IPS-NIHi11 (cell line): Measurements from ENCODE around the gene COL4A3.
"Not testable (repeated sequence)": the region's sequence is repeated elsewhere in the genome, so short reads cannot be mapped to it uniquely, and the experiment has no call there.

ENCODE experiments used
- DNase-seq: peaks from one replicate; pipeline ENCODE4 v3.0.0; 2012; ENCODE audit warnings: mixed read lengths, low spot score

COL4A3 gene

DNA sequence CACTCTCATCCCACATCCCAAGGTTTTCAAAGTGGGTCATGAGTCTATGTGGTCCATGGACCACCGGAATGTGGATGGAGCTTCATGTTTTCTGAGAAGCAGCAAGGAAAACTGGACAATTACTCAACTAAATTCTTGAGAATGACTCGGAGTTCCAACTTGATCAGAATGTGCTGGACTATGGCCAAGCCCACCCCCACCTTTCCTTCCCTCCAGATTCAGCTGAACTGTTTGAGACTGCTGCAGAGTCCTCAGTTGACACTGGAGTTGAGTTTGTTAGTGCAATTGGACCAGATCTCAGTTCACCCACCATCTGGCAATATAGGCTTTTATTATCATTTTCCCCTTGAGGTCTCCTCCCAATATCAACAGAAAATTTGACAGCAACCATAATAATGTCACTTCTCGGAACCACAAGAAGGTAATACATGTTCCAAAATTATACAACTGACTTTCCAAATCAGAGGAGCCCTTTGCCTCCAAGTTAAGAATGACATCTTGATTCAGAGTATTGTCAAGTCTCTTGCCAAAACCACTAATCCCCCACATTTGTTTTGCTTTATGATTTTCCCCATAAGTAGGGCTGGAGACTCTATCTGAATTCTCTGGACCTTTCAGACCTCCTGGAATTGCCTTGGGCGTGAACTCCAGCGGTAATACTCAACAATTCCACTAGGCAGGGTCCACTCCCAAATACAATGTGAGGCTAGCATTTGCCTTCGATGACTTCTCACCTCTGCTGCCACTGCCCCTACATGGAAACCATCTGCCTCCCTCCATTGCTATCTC is 9.2 kb upstream of the COL4A3 start:
- no peak for DNase-seq

DNA sequence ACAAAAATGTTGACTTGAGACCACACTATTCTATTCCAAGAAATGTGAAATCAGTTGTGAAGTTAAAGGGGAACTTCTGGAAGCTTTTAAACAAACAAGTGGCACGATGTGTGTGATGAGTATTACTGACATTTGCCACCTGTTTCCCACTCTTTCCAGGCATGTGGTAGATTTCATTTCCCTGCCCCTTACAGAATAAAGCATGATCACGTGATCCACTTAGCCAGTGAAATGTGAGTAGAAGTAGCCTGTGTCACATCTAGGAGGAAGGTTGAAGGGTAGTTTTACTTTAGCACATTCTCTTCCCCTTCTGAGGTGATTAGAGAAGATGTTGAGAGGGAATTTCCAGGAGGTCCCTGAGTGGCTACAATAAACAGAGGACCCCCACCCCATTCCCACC is 4.3 kb upstream of the COL4A3 start:
- no peak for DNase-seq

GRCh38 chr2:227161947-227162346 is 2.5 kb upstream of the COL4A3 start:
- DNase-seq: no peak

- peak; percentile 32 for DNase-seq
Observed at GRCh38 chr2:227163485-227163997, 883 bp upstream of the COL4A3 start.

GRCh38 chr2:227164763-227165291 is 403 bp downstream of the COL4A3 start:
- peak; percentile 33 for DNase-seq

DNA sequence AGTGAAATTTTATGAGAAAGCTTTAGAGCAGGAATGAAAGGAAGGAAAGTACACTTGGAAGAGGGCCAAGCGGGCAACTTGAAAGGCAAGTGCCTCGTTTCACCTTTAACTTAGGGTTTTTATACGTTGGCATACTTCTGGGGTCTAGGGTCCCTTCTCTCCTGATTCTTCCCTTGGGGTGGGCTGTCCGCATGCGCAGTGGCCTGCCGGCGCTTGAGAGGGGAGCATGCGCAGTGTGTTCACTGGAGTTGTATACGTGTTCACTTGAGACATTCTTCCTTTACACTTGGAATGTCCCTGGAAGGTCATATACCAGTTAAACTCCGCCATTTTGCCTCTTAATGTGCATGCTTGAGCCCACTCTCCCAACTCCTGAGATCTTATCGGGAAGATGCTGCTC is 7.4 kb downstream of the COL4A3 start:
- DNase-seq: not testable (repeated sequence)

- DNase-seq: no peak
Observed at GRCh38 chr2:227177592-227178336, 13.3 kb downstream of the COL4A3 start.

GRCh38 chr2:227179988-227180685 is 15.7 kb downstream of the COL4A3 start:
- DNase-seq: no peak

DNA sequence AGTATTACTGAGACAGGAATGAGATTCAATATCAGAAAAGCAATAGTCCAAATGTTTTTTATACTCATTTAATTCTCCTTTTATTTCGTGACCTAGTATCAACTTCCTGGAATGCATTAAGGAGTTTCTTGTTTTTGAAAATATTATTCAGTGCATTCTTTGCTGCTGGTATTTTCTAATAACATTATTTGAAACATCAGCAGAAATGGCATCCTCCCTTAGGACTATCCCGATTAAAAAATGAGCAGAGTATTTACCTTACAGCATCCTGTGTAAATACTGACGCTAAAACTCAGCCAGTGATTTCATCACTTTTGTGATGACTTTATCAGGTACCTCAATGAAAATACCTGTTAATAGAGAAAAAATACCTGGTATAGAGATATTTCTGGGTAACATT is 16.3 kb downstream of the COL4A3 start:
- DNase-seq: no peak

DNA sequence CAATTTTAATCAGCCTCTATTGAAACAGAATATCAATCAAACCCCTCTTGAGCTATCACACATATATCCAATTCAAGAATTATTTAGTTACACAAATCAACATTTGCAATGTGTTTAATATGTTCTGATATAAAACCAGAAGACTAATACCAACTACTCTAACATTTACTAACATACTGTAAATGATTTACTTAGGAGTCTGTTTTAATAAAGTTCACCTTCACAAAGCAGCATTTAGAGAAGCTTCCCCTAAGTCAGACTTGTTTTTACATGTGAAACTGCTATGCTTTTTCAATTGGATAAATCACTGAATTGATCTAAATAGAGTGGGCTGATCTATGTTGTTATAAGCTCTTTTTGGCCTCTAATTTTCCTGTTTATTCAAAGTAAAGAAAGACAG is 18.3 kb downstream of the COL4A3 start:
- DNase-seq: no peak

DNA sequence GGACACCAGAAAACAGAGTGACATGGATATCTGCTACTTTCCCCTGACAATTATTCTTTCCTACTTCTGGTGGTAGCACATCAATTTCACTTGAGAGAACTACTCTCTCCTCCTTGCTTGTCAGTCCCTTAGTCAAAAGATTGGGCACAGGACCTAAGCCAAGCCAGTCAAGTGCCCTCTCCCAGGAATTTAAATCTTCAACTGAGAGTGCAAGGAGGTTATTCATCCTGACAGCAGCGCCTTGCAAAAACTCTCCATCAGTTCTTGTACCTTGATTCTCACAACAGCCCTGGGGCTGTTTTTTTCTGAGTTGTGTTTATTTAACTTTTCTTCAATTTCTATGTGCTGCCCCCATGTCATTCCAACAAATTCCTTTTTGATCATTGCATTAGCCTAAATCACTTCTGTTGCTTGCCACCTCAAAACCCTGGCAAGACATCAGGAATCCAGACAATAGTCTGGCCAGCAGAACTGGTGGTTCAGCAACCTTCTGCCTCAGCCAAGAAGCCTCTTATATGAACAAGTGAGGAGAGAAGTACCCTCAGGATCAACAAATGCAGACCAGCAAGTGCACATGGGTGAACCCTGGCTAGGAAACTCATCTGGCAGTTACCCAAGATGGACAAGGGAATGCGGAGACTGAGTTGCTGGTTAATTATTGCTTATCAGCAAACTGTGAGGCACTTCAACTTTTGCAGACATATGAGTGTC is 19.4 kb downstream of the COL4A3 start:
- no peak for DNase-seq

DNA sequence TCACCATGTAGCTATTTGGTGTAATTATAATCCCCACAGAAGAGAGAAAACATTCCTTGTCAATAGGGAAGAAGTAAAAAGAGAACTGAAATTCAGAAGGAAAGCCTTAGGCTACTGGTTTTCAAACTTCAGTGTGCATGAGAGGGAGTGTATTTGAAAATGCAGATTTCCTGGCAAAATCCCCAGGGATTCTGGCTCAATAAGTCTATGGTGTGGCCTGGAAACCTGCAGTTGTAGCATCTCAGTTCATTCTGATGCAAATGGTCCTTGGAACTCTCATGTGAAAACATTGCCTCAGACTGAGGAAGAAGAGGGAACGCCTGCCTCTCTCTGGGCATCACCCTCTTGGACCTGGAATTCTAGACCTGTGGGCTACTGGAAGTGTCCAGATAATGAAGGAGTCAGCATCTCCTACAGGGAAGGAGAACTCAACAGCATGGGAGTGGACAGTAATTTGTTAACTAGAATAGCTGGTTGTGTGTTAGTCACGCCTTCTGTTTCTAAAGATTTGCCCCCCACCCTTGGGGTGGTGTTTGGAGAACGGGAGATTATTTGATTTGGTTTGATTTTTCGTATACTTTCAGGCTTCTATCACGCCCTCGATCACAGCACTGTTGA is 21.3 kb downstream of the COL4A3 start:
- no peak for DNase-seq

DNA sequence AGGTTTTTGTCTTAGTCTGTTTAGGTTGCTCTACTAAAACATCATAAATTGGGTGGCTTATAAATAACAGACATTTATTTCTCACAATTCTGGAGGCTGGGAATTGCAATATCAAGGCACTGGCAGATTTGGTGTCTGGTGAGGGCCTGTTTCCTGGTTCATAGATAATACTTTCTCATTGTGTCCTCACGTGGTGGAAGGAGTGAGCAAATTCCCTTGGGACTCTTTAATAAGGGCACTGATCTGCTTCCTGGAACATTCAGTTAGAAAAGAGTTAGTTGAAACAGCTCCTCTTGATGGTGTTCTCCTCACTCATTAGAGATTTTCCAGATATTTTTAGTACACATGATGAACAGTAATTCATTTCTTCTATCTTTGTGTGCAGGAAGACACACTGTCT is 22.3 kb downstream of the COL4A3 start:
- no peak for DNase-seq

- no peak for DNase-seq
Observed at GRCh38 chr2:227188292-227188691, 23.9 kb downstream of the COL4A3 start.

DNA sequence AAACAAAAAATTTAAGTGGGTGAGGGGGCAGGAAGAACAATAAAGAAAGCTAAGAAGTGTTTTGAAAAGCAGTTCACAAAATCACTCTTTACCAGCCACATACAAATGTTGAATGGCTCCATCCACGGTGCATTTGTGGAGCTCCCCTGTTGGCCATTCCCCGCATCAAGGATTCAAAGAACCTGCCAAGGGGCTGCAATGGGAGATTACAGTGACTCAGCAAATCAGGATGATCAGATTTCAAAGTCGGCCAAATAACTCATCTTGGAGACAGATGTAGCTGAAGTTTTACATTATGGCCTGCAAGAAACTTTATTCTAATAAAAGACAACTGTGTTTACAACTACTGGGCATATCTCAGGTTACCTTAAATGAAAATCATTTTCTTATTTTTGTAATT is 26.9 kb downstream of the COL4A3 start:
- peak; percentile 36 for DNase-seq

DNA sequence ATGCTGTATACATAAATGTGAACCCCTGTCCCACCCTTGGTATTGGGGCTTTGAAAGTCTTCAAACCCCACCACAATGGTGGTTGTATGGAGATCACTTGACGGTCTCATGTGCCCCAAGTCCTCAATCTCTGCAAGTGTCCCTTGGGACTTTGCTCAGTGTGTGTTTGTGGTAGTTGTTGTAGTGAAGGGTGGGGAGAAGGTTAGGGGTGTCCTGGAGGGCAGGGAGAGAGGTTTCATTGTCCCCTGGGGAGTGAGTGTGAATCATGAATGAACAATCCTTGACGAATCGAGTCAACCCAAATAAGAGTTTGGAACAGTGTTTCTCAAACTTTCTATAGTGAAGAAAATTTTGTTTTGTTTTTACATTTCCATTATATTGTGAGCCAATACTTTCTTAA is 28.1 kb downstream of the COL4A3 start:
- no peak for DNase-seq

GRCh38 chr2:227194219-227194618 is 29.8 kb downstream of the COL4A3 start:
- no peak for DNase-seq

DNA sequence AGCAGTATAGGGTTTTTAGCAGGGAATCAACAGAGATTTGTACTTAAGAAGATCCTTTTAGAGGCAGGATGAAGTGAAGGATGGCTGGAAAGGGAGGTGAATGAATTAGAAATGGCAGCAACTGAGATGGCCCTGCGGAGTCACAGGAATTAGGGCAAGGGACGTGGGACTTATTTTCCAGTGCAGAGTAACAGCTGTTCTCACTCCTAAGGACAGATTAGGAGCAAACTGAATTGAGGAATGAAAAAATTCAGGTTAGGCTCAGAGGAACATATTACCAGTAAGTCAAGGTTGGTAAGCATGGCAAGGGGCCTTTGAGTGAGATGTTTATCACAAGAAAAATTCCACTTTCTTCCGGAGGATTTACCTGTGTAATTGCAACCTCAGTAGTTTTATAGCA is 34.4 kb downstream of the COL4A3 start:
- no peak for DNase-seq

- no peak for DNase-seq
Observed at GRCh38 chr2:227201771-227202170, 37.3 kb downstream of the COL4A3 start.

- no peak for DNase-seq
Observed at GRCh38 chr2:227204452-227204851, 40.0 kb downstream of the COL4A3 start.

- no peak for DNase-seq
Observed at GRCh38 chr2:227205701-227206100, 41.3 kb downstream of the COL4A3 start.
